ENCODE data around the gene RAB3C.
"Not testable (repeated sequence)": the region's sequence is repeated elsewhere in the genome, so short reads cannot be mapped to it uniquely, and the experiment has no call there.

RAB3C gene

GRCh38 chr5:58683567-58683966 lies 100.7 kb downstream of the RAB3C start:
- no peaks in the 10 kb centered on the region for H3K4me1 ChIP-seq (ENCODE audit: insufficient read depth, poor library complexity, severe bottlenecking)
- TF ChIP-seq, protein P1, sequence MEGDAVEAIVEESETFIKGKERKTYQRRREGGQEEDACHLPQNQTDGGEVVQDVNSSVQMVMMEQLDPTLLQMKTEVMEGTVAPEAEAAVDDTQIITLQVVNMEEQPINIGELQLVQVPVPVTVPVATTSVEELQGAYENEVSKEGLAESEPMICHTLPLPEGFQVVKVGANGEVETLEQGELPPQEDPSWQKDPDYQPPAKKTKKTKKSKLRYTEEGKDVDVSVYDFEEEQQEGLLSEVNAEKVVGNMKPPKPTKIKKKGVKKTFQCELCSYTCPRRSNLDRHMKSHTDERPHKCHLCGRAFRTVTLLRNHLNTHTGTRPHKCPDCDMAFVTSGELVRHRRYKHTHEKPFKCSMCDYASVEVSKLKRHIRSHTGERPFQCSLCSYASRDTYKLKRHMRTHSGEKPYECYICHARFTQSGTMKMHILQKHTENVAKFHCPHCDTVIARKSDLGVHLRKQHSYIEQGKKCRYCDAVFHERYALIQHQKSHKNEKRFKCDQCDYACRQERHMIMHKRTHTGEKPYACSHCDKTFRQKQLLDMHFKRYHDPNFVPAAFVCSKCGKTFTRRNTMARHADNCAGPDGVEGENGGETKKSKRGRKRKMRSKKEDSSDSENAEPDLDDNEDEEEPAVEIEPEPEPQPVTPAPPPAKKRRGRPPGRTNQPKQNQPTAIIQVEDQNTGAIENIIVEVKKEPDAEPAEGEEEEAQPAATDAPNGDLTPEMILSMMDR (IDR thresholded peaks at IDR 0.05; ENCODE audit: poor library complexity, severe bottlenecking) = no peak
- no peak overlapping the region for H3K27ac ChIP-seq (ENCODE audit: poor library complexity, severe bottlenecking)
- peaks cover 12% of the 10 kb centered on the region for H3K27me3 ChIP-seq (ENCODE audit: insufficient read depth, poor library complexity, severe bottlenecking)
- H3K9me3 ChIP-seq (ENCODE audit: severe bottlenecking) = no peaks in the 10 kb centered on the region
- H3K4me3 ChIP-seq (ENCODE audit: severe bottlenecking) = no peak overlapping the region
- ATAC-seq (ENCODE audit: low read depth) (peak; percentile 63; the same call in 2 of the 3 replicates), DNase-seq (ENCODE audit: low spot score) (no peak)
- no peaks in the 10 kb centered on the region for H3K36me3 ChIP-seq (ENCODE audit: low read depth)

- DNase-seq (ENCODE audit: low spot score) (no peak), ATAC-seq (ENCODE audit: low read depth) (no peak)
- Histone ChIP-seq H3K4me3 (ENCODE audit: severe bottlenecking) (no peak overlapping the region), H3K27ac (ENCODE audit: poor library complexity, severe bottlenecking) (no peak overlapping the region), H3K27me3 (ENCODE audit: insufficient read depth, poor library complexity, severe bottlenecking) (peaks cover 9% of the 10 kb centered on the region), H3K36me3 (ENCODE audit: low read depth) (no peaks in the 10 kb centered on the region), H3K4me1 (ENCODE audit: insufficient read depth, poor library complexity, severe bottlenecking) (no peaks in the 10 kb centered on the region), H3K9me3 (ENCODE audit: severe bottlenecking) (no peaks in the 10 kb centered on the region)
- TF ChIP-seq, protein P1 (IDR thresholded peaks at IDR 0.05; ENCODE audit: poor library complexity, severe bottlenecking) = no peak
Measured at GRCh38 chr5:58687079-58687478, 104.2 kb downstream of the RAB3C start.

DNA sequence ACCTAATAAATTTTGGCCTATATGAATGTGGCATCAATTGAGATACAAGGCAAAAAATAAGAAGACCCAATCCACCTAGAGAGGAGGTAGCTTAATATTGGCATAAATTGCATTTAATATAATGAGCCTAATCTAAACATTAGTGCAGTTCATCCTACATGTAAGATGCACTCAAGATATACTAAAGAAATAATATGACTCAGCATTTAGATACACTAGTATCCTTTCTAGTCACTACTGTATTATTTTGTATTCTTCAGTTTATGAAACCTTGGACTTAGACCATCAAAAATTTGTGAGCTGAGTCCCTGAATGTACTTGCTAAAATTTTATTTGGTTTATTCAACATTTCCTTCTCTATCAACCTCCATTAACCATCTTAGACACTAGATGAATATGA lies 104.7 kb downstream of the RAB3C start:
- Histone ChIP-seq H3K4me3 (ENCODE audit: severe bottlenecking) (no peak overlapping the region), H3K36me3 (ENCODE audit: low read depth) (no peaks in the 10 kb centered on the region), H3K27ac (ENCODE audit: poor library complexity, severe bottlenecking) (no peak overlapping the region), H3K27me3 (ENCODE audit: insufficient read depth, poor library complexity, severe bottlenecking) (peaks cover 9% of the 10 kb centered on the region), H3K4me1 (ENCODE audit: insufficient read depth, poor library complexity, severe bottlenecking) (no peaks in the 10 kb centered on the region), H3K9me3 (ENCODE audit: severe bottlenecking) (no peaks in the 10 kb centered on the region)
- no peak for ATAC-seq (ENCODE audit: low read depth)
- TF ChIP-seq, protein P1 (IDR thresholded peaks at IDR 0.05; ENCODE audit: poor library complexity, severe bottlenecking) = no peak
- no peak for DNase-seq (ENCODE audit: low spot score)

DNA sequence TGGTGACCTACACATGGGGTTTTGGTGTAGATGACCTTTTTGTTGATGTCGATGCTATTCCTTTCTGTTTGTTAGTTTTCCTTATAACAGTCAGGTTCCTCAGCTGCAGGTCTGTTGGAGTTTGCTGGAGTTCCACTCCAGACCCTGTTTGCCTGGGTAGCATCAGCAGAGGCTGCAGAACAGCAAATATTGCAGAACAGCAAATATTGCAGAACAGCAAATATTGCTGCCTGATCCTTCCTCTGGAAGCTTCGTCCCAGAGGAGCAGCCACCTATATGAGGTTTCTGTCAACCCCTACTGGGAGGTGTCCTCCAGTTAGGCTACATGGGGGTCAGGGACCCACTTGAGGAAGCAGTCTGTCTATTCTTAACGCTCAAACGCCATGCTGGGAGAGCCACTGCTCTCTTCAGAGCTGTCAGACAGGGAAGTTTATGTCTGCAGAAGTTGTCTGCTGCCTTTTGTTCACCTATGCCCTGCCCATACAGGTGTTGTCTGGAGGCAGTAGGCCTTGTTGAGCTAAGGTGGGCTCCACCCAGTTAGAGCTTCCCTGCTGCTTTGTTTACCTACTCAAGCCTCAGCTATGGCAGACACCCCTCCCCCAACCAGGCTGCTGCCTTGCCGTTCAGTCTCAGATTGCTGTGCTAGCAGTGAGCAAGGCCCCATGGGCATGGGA lies 116.3 kb downstream of the RAB3C start:
- not testable (repeated sequence) for ATAC-seq (ENCODE audit: low read depth); H3K4me1 ChIP-seq (ENCODE audit: insufficient read depth, poor library complexity, severe bottlenecking); H3K4me3 ChIP-seq (ENCODE audit: severe bottlenecking); H3K36me3 ChIP-seq (ENCODE audit: low read depth); H3K27ac ChIP-seq (ENCODE audit: poor library complexity, severe bottlenecking); H3K9me3 ChIP-seq (ENCODE audit: severe bottlenecking); DNase-seq (ENCODE audit: low spot score)
- H3K27me3 ChIP-seq (ENCODE audit: insufficient read depth, poor library complexity, severe bottlenecking) = peaks cover 26% of the 10 kb centered on the region

- H3K4me1 ChIP-seq (ENCODE audit: insufficient read depth, poor library complexity, severe bottlenecking) = no peaks in the 10 kb centered on the region
- no peak overlapping the region for H3K4me3 ChIP-seq (ENCODE audit: severe bottlenecking)
- H3K27me3 ChIP-seq (ENCODE audit: insufficient read depth, poor library complexity, severe bottlenecking) = peaks cover 31% of the 10 kb centered on the region
- ATAC-seq (ENCODE audit: low read depth) = no peak
- TF ChIP-seq, protein P1 (IDR thresholded peaks at IDR 0.05; ENCODE audit: poor library complexity, severe bottlenecking) = no peak
- no peaks in the 10 kb centered on the region for H3K36me3 ChIP-seq (ENCODE audit: low read depth)
- no peak for DNase-seq (ENCODE audit: low spot score)
- no peak overlapping the region for H3K27ac ChIP-seq (ENCODE audit: poor library complexity, severe bottlenecking)
- H3K9me3 ChIP-seq (ENCODE audit: severe bottlenecking) = no peaks in the 10 kb centered on the region
Measured at GRCh38 chr5:58699762-58700118, 116.9 kb downstream of the RAB3C start.
